K562 (cell line): ENCODE results near the gene RPL15. TPM values are rescaled to one million over a fixed set of nuclear protein-coding genes. Genes with fewer than 3 reads are reported as not detected.

Source experiments
- ATF6 ChIP-seq: sonication (generic); formaldehyde crosslinking; IDR thresholded peaks from 2 replicates; pipeline ENCODE4 v1.4.0; 2020; ENCODE audit warnings: mild to moderate bottlenecking, missing genetic modification reagents
- CEBPG ChIP-seq, 3 experiments: fragments of 200-800 bp in 1 of 3; sonication (Bioruptor generic) in 1 of 3; sonication (generic) in 1 of 3; formaldehyde crosslinking in 1 of 3; IDR thresholded peaks in 2 of 3; conservative IDR thresholded peaks in 1 of 3; 2 replicates each; pipeline versions ENCODE4 v1.6.1 to v1.8.0; 2016 to 2022; ENCODE audit warnings: missing compliant biosample characterization in 2 of 3, missing genetic modification characterization in 2 of 3, mild to moderate bottlenecking in 1 of 3, missing genetic modification reagents in 1 of 3
- DNMT1 ChIP-seq: fragments of 450-650 bp; IDR thresholded peaks from 2 replicates; pipeline ENCODE4 v1.6.1; 2016; ENCODE audit warnings: antibody characterized with exemption, mild to moderate bottlenecking
- E2F1 ChIP-seq: sonication (generic); formaldehyde crosslinking; IDR thresholded peaks from 2 replicates; pipeline ENCODE4 v1.8.1; 2023; ENCODE audit warnings: mild to moderate bottlenecking, missing genetic modification reagents, moderate library complexity
- ESRRB ChIP-seq: fragments of 250-450 bp; sonication (Bioruptor Pico); IDR thresholded peaks from 2 replicates; pipeline ENCODE4 v1.5.0; 2020; ENCODE audit warnings: mild to moderate bottlenecking, moderate library complexity, borderline replicate concordance
- GABPA ChIP-seq: fragments of 200-800 bp; sonication (Bioruptor generic); conservative IDR thresholded peaks from 2 replicates; pipeline ENCODE4 v1.6.1; 2016; ENCODE audit warnings: low read depth, missing genetic modification characterization, missing compliant biosample characterization
- GTF2B ChIP-seq: IDR thresholded peaks from 2 replicates; pipeline ENCODE4 v1.6.1; 2011; ENCODE audit not compliant: insufficient read length; ENCODE audit errors: extremely low read depth
- HMBOX1 ChIP-seq: sonication (generic); IDR thresholded peaks from 2 replicates; pipeline ENCODE4 v1.6.1; 2016
- KLF13 ChIP-seq: fragments of 450-650 bp; IDR thresholded peaks from 2 replicates; pipeline ENCODE4 v1.6.1; 2016; ENCODE audit warnings: missing genetic modification characterization, low read depth, mild to moderate bottlenecking, missing compliant biosample characterization, moderate library complexity, borderline replicate concordance
- MEF2D ChIP-seq: conservative IDR thresholded peaks from 2 replicates; pipeline ENCODE4 v1.6.1; 2016; ENCODE audit warnings: low read depth, missing genetic modification characterization, missing compliant biosample characterization
- MITF ChIP-seq: IDR thresholded peaks from 2 replicates; pipeline ENCODE4 v1.6.1; 2014; ENCODE audit warnings: antibody characterized with exemption
- NCOA2 ChIP-seq, 2 experiments: fragments of 450-650 bp; IDR thresholded peaks; 2 replicates each; pipeline ENCODE4 v1.6.1; 2018; ENCODE audit warnings: mild to moderate bottlenecking in 2 of 2, moderate library complexity in 1 of 2; ENCODE audit not compliant: partially characterized antibody in 2 of 2
- PTBP1 ChIP-seq: fragments of 200-400 bp; formaldehyde crosslinking; IDR thresholded peaks from 2 replicates; pipeline ENCODE4 v1.6.1; 2017; ENCODE audit warnings: low read depth, low read length
- SIX5 ChIP-seq, 2 experiments: IDR thresholded peaks; 2 replicates each; pipeline ENCODE4 v1.6.1; 2011; ENCODE audit warnings: low read length in 2 of 2, borderline replicate concordance in 1 of 2, low read depth in 1 of 2, mild to moderate bottlenecking in 1 of 2, moderate library complexity in 1 of 2; ENCODE audit not compliant: insufficient read depth in 1 of 2
- SREBF2 ChIP-seq: sonication (generic); formaldehyde crosslinking; IDR thresholded peaks from 2 replicates; pipeline ENCODE4 v1.4.0; 2020; ENCODE audit warnings: mild to moderate bottlenecking, missing genetic modification reagents
- TRIM24 ChIP-seq, 2 experiments: fragments of 450-650 bp; IDR thresholded peaks; 2 replicates each; pipeline ENCODE4 v1.6.1; 2016
- ZBTB9 ChIP-seq: fragments of 450-650 bp; formaldehyde crosslinking; IDR thresholded peaks from 2 replicates; pipeline ENCODE4 v1.4.0; 2020; ENCODE audit warnings: mild to moderate bottlenecking, moderate library complexity
- ZZZ3 ChIP-seq: fragments of 450-650 bp; IDR thresholded peaks from 2 replicates; pipeline ENCODE4 v1.6.1; 2016; ENCODE audit warnings: antibody characterized with exemption, mild to moderate bottlenecking, moderate library complexity
- polyA plus RNA-seq, 8 experiments: library from polyadenylated mRNA; depleted of rRNA in 4 of 8; stranded (reverse) in 5 of 8; unstranded in 3 of 8; fragments of >200 nt; fragmentation: Nextera tagmentation in 2 of 8; fragmentation: Illumina TruSeq in 1 of 8; extraction: Ambion mirVana in 2 of 8; extraction: Trizol in 1 of 8; gene quantifications; 2 replicates each; pipeline versions ENCODE4 v1.2.1 to v1.2.3, GENCODE V29; 2011 to 2014; ENCODE audit warnings: inconsistent platforms in 1 of 8, missing spikeins in 1 of 8
- total RNA-seq, 7 experiments: library from RNA; depleted of rRNA in 6 of 7; stranded (reverse); fragments of >200 nt in 6 of 7; fragmentation: Illumina TruSeq in 2 of 7; extraction: Trizol in 2 of 7; gene quantifications; 2 replicates each; pipeline versions ENCODE4 v1.2.1 to v1.2.3, GENCODE V29; 2011 to 2021; ENCODE audit warnings: low replicate concordance in 1 of 7

The RPL15 gene
- total and polyA plus RNA-seq, 9 of the 15 experiments (the other 6 are each of a cell fraction or from before 2014, with no cell fraction given), result 2,393 to 8,850 (median 3,928) TPM

DNA sequence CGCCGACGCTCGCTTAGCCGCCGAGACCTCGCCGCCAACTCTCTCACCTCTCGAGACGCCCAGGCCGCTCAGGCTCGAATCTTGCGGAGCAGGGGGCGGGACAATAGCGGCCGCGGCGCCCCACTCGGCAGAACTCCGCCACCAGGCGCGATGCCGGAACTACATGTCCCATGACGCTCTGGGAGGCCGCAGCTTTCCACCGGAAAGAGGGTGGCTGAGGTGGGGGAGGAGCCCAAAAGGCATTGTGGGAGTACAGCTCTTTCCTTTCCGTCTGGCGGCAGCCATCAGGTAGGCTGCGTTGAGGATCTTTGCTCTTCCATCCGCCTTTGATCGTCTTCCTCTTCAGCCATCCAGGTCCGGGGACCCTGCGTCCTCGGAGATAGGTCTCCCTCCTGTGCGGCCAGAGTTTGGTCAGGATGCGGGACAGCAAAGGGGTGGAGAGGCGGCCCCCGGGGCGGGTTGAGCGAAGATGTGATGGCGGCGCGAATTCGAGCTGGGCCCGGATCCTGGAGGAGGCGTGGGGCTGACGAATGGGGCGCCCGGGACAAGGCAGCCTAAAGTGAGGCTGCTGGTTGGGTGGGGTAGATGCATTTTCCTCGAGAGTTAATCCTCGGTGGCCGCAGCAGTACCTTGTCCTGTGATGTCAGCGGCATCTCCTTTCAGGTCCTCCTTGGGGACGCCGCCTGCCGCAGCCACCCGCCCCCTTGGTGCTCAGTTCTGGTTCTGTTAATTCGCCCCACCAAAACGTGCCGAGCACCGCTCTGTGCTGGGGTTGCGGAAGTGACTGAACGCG is at the start of gene RPL15, which contains the start of gene NKIRAS1 (continued):
- TF ChIP-seq E2F1 (CRISPR knock-in tag) (0 out of 2 replicates have a peak, but pooled peaks have one; percentile 79), GTF2B (peak; percentile 95), ESRRB (CRISPR knock-in tag) (no peak), DNMT1 (no peak), CEBPG (CRISPR knock-in tag; IDR thresholded peaks at IDR 0.05) (no peak), CEBPG (tag; conservative IDR thresholded peaks at IDR 0.05 in 1 of 2, IDR thresholded peaks at IDR 0.05 in 1 of 2) (no peak), ATF6 (CRISPR knock-in tag) (peak; percentile 94), TRIM24 (IDR thresholded peaks at IDR 0.05) (peak in 1 of 2 experiments; percentile 46; a peak in 1 of 4 replicates), MITF (no peak; the same call in 1 of the 2 replicates), SIX5 (IDR thresholded peaks at IDR 0.05; ENCODE audit: borderline replicate concordance in 1 of 2, insufficient read depth in 1 of 2, low read depth in 1 of 2, low read length in 2 of 2) (peak; percentile 88 to 89), MEF2D (no peak), KLF13 (peak; percentile 81), ZZZ3 (peak; percentile 99), HMBOX1 (no peak), GABPA (peak; percentile 96), ZBTB9 (peak; percentile 73; the same call in 1 of the 2 replicates), SREBF2 (CRISPR knock-in tag) (0 out of 2 replicates have a peak, but pooled peaks have one; percentile 16), NCOA2 (IDR thresholded peaks at IDR 0.05; ENCODE audit: partially characterized antibody in 2 of 2) (no peak), PTBP1 (peak; percentile 24; the same call in 1 of the 2 replicates)
